T-cell (primary cell): Measurements from ENCODE around the gene OR6P1. TPM values are rescaled to one million over a fixed set of nuclear protein-coding genes. Genes with fewer than 3 reads are reported as not detected.

Source experiments
- total RNA-seq, 35 experiments: library from RNA in 6 of 35; stranded (reverse) in 6 of 35; fragments of 120-200 nt in 1 of 35; gene quantifications; one replicate each; pipeline versions ENCODE4 v1.2.1 to v1.2.4 and lab custom pipeline; 2013 to 2026

OR6P1 gene
- total RNA-seq, 5 donors from 2014 or later (not counting 1 experiment from before 2014, with no cell fraction given) = not detected

Other genes with a start within 250 kb of the OR6P1 start
- gene CD1B, start 239.0 kb downstream of the OR6P1 start, total RNA-seq = not detected
- gene CD1E, start 216.7 kb downstream of the OR6P1 start, total RNA-seq = not detected
- gene OR10T2, start 171.1 kb downstream of the OR6P1 start, total RNA-seq = not detected
- not detected for gene OR10K2, start 144.3 kb downstream of the OR6P1 start, total RNA-seq
- gene OR10K1, start 108.7 kb downstream of the OR6P1 start, total RNA-seq = not detected
- not detected for gene OR10R2, start 98.4 kb downstream of the OR6P1 start, total RNA-seq
- gene OR6Y1, start 16.2 kb downstream of the OR6P1 start, total RNA-seq = not detected
- not detected for gene OR10X1, start 9.3 kb upstream of the OR6P1 start, total RNA-seq
- not detected for gene OR10Z1, start 34.7 kb upstream of the OR6P1 start, total RNA-seq
- under 1 TPM in 3 of 5 donors, not detected in 2; 0.03 to 0.23 (median 0.09) TPM for gene SPTA1, start 116.1 kb upstream of the OR6P1 start, total RNA-seq
- gene OR6K2, start 130.1 kb upstream of the OR6P1 start, total RNA-seq = not detected
- gene OR6K3, start 150.1 kb upstream of the OR6P1 start, total RNA-seq = not detected
- gene OR6K6, start 184.1 kb upstream of the OR6P1 start, total RNA-seq = not detected
- not detected for gene OR6N1, start 201.6 kb upstream of the OR6P1 start, total RNA-seq
- gene OR6N2, start 210.6 kb upstream of the OR6P1 start, total RNA-seq = not detected